HG03139 (cell line): ENCODE results near the gene OTOF.

Experiments used
- ATAC-seq: cut with Tn5 transposase; IDR thresholded peaks from one replicate; pipeline ENCODE4 v1.9.1; 2021; ENCODE audit not compliant: unreplicated experiment

The OTOF gene

GRCh38 chr2:26477911-26478253 lies at the start of gene OTOF:
Gene OTOF, minus strand, starts transcription at chr2:26478124.
- ATAC-seq: no peak

GRCh38 chr2:26526589-26526988 lies 48.7 kb upstream of the OTOF start:
- ATAC-seq: no peak

- ATAC-seq: no peak
Observed at GRCh38 chr2:26526105-26526504, 48.2 kb upstream of the OTOF start.

- ATAC-seq: no peak
Observed at GRCh38 chr2:26523750-26524149, 45.8 kb upstream of the OTOF start.

GRCh38 chr2:26522751-26523171 lies 44.8 kb upstream of the OTOF start:
- ATAC-seq: no peak

GRCh38 chr2:26522325-26522724 lies 44.4 kb upstream of the OTOF start:
- no peak for ATAC-seq

- ATAC-seq: no peak
Observed at GRCh38 chr2:26521913-26522180, 43.9 kb upstream of the OTOF start.

DNA sequence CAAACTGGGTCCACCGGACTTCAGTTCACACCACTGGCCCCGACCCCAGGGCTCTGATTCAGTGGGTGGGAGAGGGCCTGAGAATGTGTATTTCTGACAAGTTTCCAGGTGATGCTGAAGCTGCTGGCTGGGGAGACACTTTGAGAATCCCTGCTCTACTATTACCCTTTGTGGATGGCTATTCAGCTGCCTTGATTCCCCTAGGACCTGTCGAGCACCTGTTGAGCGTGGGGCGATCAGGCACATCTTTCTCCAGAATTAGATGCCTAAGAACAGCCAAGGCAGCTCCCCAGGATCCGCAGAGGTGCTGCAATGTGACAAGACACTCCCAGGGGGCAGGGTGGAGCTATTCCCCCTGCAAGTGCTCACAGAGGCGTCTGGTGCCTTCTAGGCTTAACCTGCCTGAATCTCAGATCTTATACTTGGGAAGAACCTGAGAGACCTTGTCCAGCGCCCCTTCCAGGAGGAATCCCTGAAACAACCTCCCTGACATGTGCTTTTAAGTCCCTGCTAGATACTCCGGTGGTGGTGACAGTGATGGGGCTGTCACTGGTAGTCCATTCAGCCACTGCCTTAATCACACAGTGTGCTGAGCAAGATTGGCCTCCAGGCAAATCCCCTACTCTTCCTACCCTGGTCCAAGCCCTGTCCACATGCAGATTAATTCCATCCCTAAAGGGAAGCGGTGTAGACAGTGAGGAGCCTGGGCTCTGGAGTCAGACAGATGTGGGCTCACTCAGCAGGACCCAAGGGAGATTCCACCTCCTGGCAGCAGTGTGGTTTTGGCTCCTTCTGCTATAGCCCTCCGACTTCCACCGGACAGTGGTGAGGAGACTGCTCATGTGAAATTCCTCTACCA lies 43.4 kb upstream of the OTOF start:
- ATAC-seq: no peak

DNA sequence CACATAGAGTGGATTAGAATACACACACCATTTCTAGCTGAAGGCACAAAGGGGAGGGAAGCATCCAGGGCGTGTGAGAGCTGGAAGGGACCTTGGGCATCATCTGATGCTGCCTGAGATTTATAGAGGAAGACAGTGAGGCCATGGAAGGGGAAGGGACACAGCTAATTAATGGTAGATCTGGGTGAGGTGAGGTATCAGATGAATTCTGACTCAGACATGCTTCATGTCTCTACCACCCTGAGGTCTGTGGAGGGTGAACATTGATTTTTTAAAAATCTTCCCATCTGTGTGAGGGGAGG lies 42.2 kb upstream of the OTOF start:
- ATAC-seq: no peak

GRCh38 chr2:26519396-26520147 lies 41.6 kb upstream of the OTOF start:
- ATAC-seq: no peak

DNA sequence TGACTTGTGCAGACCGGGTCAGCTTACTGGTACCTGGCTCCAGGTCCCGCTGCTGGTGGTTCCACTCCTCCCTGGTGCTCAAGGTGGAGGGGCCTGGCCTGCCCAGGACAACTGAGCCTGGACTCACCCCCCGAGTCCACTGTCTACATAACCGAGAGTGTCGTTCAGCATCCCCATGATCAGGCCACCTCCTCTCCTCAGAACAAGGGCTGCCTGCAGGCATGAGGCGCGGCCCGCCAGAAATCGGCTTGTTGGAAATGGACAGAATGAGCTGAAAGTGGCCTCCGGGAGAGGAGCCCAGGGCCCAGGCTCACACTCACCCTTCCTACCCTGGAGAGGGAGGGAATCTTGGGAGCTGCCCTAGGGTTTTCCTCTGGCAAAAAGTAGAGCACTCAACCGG lies 38.9 kb upstream of the OTOF start:
- ATAC-seq: no peak

- no peak for ATAC-seq
Observed at GRCh38 chr2:26516246-26516645, 38.3 kb upstream of the OTOF start.

- ATAC-seq: no peak
Observed at GRCh38 chr2:26515771-26516170, 37.8 kb upstream of the OTOF start.

- no peak for ATAC-seq
Observed at GRCh38 chr2:26514045-26514444, 36.1 kb upstream of the OTOF start.

DNA sequence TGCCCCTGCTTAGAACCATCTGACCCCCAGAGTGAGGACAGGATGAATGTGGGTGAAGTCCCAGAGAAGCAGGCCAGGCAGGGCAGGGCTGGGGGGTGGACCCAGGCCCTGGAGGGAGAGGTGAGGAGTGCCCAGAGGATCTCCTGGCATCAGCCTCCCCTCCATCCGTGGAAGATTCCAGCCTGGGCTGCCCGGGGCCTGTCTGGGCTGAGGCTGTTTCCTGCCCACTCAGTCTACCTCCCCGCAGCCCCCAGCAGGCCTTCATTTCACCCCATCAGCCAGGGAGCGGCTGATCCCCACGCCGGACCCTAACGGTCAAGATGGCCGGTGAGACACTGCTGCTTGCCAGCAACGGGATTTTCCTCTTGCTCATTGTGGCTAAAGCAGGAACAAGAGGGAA lies 35.3 kb upstream of the OTOF start:
- no peak for ATAC-seq

GRCh38 chr2:26511466-26511865 lies 33.5 kb upstream of the OTOF start:
- no peak for ATAC-seq

GRCh38 chr2:26510344-26510973 lies 32.5 kb upstream of the OTOF start:
- no peak for ATAC-seq

GRCh38 chr2:26509141-26509540 lies 31.2 kb upstream of the OTOF start:
- no peak for ATAC-seq

DNA sequence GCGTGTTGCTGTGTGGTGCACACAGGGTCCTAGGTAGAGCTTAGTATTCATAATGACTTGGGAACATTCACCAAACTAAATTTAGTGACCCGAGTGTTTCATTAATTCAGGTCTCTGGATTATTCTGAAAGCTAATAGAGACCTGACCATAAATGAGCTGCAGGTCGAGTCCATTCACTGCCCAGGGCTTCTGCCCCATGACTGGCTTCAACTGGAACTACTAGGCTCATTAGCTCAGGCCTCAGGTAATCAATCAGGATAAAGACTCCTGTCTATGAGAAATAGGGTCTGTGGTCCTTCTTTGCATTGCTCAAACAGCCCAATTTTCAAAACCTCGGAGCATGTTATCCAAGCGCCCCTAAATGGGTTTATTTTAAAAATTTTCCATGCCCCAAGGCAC lies 30.0 kb upstream of the OTOF start:
- no peak for ATAC-seq

- ATAC-seq: no peak
Observed at GRCh38 chr2:26507088-26507487, 29.2 kb upstream of the OTOF start.

DNA sequence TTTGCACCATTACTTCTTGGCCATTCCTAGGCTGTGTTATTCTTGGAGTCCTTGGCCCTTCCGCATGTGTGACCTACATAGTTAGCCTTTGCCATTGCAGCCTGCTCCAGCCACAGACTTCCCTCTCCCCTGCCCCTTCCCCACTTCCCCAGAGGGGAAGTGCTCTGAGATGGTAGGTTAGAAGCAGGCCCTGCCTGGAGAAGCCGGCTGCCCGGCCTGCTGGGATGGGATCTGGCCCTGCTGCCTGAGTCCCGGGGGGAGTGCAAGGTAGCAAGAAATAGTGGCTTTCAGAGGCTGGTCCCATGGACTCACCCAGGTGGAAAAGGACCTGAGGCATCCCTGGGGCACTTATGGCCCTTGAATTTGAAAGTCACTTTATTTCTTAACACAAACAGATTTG lies 28.4 kb upstream of the OTOF start:
- no peak for ATAC-seq

DNA sequence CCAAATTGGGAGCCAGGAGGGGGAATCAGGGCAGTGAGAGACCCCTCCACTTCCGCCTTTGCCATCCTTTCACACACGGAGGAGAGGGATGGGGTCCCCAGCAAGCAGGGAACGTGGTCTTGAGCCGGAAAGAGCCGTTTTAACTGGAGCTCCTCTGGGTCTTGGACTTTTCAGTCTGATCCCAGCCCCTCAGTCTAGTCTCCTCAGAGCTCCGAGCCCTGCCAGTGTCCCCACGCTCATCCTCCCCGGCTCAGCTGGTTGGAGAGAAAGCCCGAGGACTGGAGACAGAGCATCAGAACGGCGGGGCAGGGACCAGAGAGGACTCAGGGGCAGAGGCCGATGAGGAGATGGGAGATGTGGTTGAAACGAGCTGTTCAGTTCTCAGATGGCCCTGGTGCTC lies 26.1 kb upstream of the OTOF start:
- no peak for ATAC-seq
